HCT116 (cell line): ENCODE data around the gene STIM2. TPM values are rescaled to one million over a fixed set of nuclear protein-coding genes. Genes with fewer than 3 reads are reported as not detected.

ENCODE experiments used
- ATAC-seq: fragments of 200-7000 bp; cut with Tn5 transposase; 2 replicates; pipeline ENCODE4 v1.9.1; 2020; ENCODE audit warnings: mild to moderate bottlenecking, moderate library complexity
- BruUV-seq: library from RNA; stranded (reverse); fragments of 400-500 nt; replicated peaks from 2 replicates; lab custom pipeline; 2021; lab: Mats Ljungman, UMichigan
- CTCF ChIA-PET: fragments of 300-600 bp; sonication (Branson Sonifier 250); formaldehyde crosslinking; loops from one replicate; lab custom pipeline; 2021; ENCODE audit warnings: antibody characterized with exemption; lab: Charles Lee
- POLR2A ChIA-PET: fragments of 300-600, 350-600 bp; sonication (Branson Sonifier 250); formaldehyde crosslinking; loops from one replicate; lab custom pipeline; 2021; ENCODE audit warnings: antibody characterized with exemption; lab: Charles Lee
- RAD21 ChIA-PET, 2 experiments: fragments of 300-600 bp; sonication (Branson Sonifier 250); formaldehyde crosslinking; loops; one replicate each; lab custom pipeline; 2023; ENCODE audit warnings: low total read pairs in 2 of 2; ENCODE audit not compliant: uncharacterized antibody in 2 of 2, unreplicated experiment in 2 of 2, low non-redundant PET in 1 of 2; lab: Charles Lee
- DNase-seq: peaks from one replicate; pipeline ENCODE4 v3.0.0-alpha.2; 2010; ENCODE audit warnings: low read depth, low spot score
- H2AFZ ChIP-seq: fragments of 200-600 bp; shearing (Covaris generic), sonication (generic); 2 replicates; pipeline ENCODE4 v1.6.1; 2017; ENCODE audit warnings: low read depth, mixed run types, mixed read lengths, antibody characterized with exemption, low read length; ENCODE audit not compliant: poor library complexity, severe bottlenecking
- H3K27ac ChIP-seq: 2 replicates; pipeline ENCODE4 v1.5.1; 2012; ENCODE audit warnings: low read depth, low read length
- H3K27me3 ChIP-seq: fragments of 200-600 bp; sonication (generic); 2 replicates; pipeline ENCODE4 v1.6.1; 2016; ENCODE audit warnings: mixed run types, low read length, mixed read lengths; ENCODE audit not compliant: insufficient read depth
- H3K36me3 ChIP-seq, 2 experiments: fragments of 200-500 bp in 1 of 2; fragments of 200-600 bp in 1 of 2; sonication (Bioruptor generic) in 1 of 2; sonication (generic) in 1 of 2; 2 replicates each; pipeline versions ENCODE4 v1.5.1 to v1.6.1; 2014 to 2016; ENCODE audit warnings: low read length in 2 of 2, inconsistent platforms in 1 of 2, mixed read lengths in 1 of 2, mixed run types in 1 of 2; ENCODE audit not compliant: insufficient read depth in 2 of 2, control insufficient read depth in 1 of 2
- H3K4me1 ChIP-seq, 2 experiments: fragments of 200-600 bp in 1 of 2; sonication (generic) in 1 of 2; 2 replicates each; pipeline versions ENCODE4 v1.5.1 to v1.6.1; 2012 to 2017; ENCODE audit warnings: low read length in 2 of 2, inconsistent platforms in 1 of 2, mild to moderate bottlenecking in 1 of 2, mixed read lengths in 1 of 2, mixed run types in 1 of 2, moderate library complexity in 1 of 2; ENCODE audit not compliant: insufficient read depth in 2 of 2, control insufficient read depth in 1 of 2
- H3K4me2 ChIP-seq: fragments of 200-600 bp; sonication (generic); 2 replicates; pipeline ENCODE4 v1.6.1; 2017; ENCODE audit warnings: mixed run types, low read length, mixed read lengths
- H3K4me3 ChIP-seq, 2 experiments: fragments of 200-600 bp in 1 of 2; sonication (generic) in 1 of 2; replicated peaks in 1 of 2; 2 replicates each; pipeline ENCODE4 v1.5.1; 2011 to 2016; ENCODE audit warnings: low read length in 2 of 2, control low read depth in 1 of 2, low read depth in 1 of 2, mild to moderate bottlenecking in 1 of 2, mixed read lengths in 1 of 2, mixed run types in 1 of 2
- H3K79me2 ChIP-seq: fragments of 200-600 bp; sonication (generic); 2 replicates; pipeline ENCODE4 v1.6.1; 2017; ENCODE audit warnings: mild to moderate bottlenecking, mixed run types, low read length, moderate library complexity, mixed read lengths; ENCODE audit not compliant: insufficient read depth
- H3K9ac ChIP-seq: fragments of 200-600 bp; sonication (generic); 2 replicates; pipeline ENCODE4 v1.6.1; 2016; ENCODE audit warnings: low read length, mixed read lengths
- H3K9me2 ChIP-seq: fragments of 200-600 bp; sonication (generic), shearing (Covaris generic); 2 replicates; pipeline ENCODE4 v1.6.1; 2017; ENCODE audit warnings: mixed run types, mild to moderate bottlenecking, moderate library complexity; ENCODE audit not compliant: insufficient read depth
- H3K9me3 ChIP-seq, 2 experiments: fragments of 200-500 bp in 1 of 2; fragments of 200-600 bp in 1 of 2; sonication (Bioruptor generic) in 1 of 2; sonication (generic) in 1 of 2; 2 replicates each; pipeline ENCODE4 v1.6.1; 2014 to 2017; ENCODE audit warnings: low read length in 2 of 2, mixed read lengths in 2 of 2, inconsistent platforms in 1 of 2, low read depth in 1 of 2, mild to moderate bottlenecking in 1 of 2, mixed run types in 1 of 2, moderate library complexity in 1 of 2; ENCODE audit not compliant: control insufficient read depth in 1 of 2, insufficient read depth in 1 of 2
- H4K20me1 ChIP-seq: fragments of 200-600 bp; sonication (generic), shearing (Covaris generic); 2 replicates; pipeline ENCODE4 v1.6.1; 2017; ENCODE audit warnings: mixed run types, mild to moderate bottlenecking, moderate library complexity; ENCODE audit not compliant: insufficient read depth
- CBX3 ChIP-seq: IDR thresholded peaks from 2 replicates; pipeline ENCODE4 v1.6.1; 2012; ENCODE audit warnings: low read depth
- CEBPB ChIP-seq: IDR thresholded peaks from 2 replicates; pipeline ENCODE4 v1.6.1; 2012; ENCODE audit warnings: low read depth
- EGR1 ChIP-seq: IDR thresholded peaks from 2 replicates; pipeline ENCODE4 v1.6.1; 2012; ENCODE audit warnings: low read depth
- POLR2AphosphoS5 ChIP-seq: IDR thresholded peaks from 2 replicates; pipeline ENCODE4 v1.6.1; 2011; ENCODE audit warnings: mild to moderate bottlenecking, low read depth, low read length, moderate library complexity
- RAD21 ChIP-seq: IDR thresholded peaks from 2 replicates; pipeline ENCODE4 v1.6.1; 2012; ENCODE audit warnings: low read depth, mild to moderate bottlenecking
- SP1 ChIP-seq: IDR thresholded peaks from 2 replicates; pipeline ENCODE4 v1.6.1; 2012; ENCODE audit warnings: low read depth
- SRF ChIP-seq: IDR thresholded peaks from 2 replicates; pipeline ENCODE4 v1.6.1; 2012; ENCODE audit warnings: low read depth
- intact Hi-C: fragments of 100-400 bp; cut with micrococcal nuclease; formaldehyde crosslinking; loops from 2 replicates; pipeline ENCODE4 v1.10.0; 2022
- total RNA-seq: library from RNA; stranded (reverse); gene quantifications from one replicate; pipeline ENCODE4 v1.2.1, GENCODE V29; 2021; ENCODE audit not compliant: unreplicated experiment
- TF ChIP-seq, protein P1 (sequence below): IDR thresholded peaks from 2 replicates; pipeline ENCODE4 v1.6.1; 2012
- TF ChIP-seq, protein P2 (sequence below), 3 experiments: fragments of 200-600 bp in 1 of 3; sonication (generic) in 1 of 3; IDR thresholded peaks in 2 of 3; conservative IDR thresholded peaks in 1 of 3; 2 replicates each; pipeline ENCODE4 v1.5.1; 2012 to 2017; ENCODE audit warnings: low read depth in 2 of 3, low read length in 2 of 3, antibody characterized with exemption in 1 of 3, borderline replicate concordance in 1 of 3, control low read depth in 1 of 3, mild to moderate bottlenecking in 1 of 3, mixed read lengths in 1 of 3, mixed run types in 1 of 3, moderate library complexity in 1 of 3; ENCODE audit not compliant: insufficient read depth in 1 of 3

Gene STIM2
- total RNA-seq, 1 experiment from 2014 or later, result 65.9 TPM

DNA sequence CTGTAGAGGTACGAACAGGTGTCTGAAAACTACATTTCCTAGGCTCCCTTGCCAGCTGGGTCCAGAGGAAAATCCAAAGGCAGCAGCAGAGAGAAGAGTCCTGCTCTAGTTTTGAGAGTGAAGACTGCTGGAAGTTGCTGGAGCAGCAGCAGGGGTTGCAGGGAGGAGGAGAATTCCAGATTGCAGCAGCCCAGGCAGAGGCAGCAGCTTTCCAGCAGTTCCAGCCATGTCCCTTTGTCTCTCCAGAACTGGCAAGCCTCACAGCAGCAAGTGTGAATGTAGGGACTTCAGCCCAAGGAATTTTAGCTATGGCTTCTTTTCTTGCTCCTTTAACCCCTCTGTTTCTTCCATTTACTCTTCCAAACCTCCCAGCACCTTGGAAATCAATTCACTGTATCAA is 24.1 kb upstream of the STIM2 start:
- H2AFZ ChIP-seq, result no peak overlapping the region
- ATAC-seq, result no peak

More for the DNA sequence above, 24.1 kb upstream of the STIM2 start:
- ChIA-PET POLR2A (no interaction called here), CTCF (no interaction called here), RAD21 (interaction anchor here in 1 of 2 experiments (0.7 kb wide), 1 partner anchor 23 kb away, joined by 3 read pairs; no protein-coding TSS in a partner anchor)
- no peaks in the 10 kb centered on the region for H3K27me3 ChIP-seq
- no peaks in the 10 kb centered on the region for H3K36me3 ChIP-seq
- intact Hi-C loops, result no loop called here
- H3K9me3 ChIP-seq, result no peaks in the 10 kb centered on the region
- no peak overlapping the region for H3K4me2 ChIP-seq
- TF ChIP-seq SP1 (no peak), SRF (no peak), CBX3 (no peak), POLR2AphosphoS5 (no peak), CEBPB (no peak), RAD21 (no peak), EGR1 (no peak)
- TF ChIP-seq, protein P1, sequence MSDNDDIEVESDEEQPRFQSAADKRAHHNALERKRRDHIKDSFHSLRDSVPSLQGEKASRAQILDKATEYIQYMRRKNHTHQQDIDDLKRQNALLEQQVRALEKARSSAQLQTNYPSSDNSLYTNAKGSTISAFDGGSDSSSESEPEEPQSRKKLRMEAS, result no peak
- TF ChIP-seq, protein P2, sequence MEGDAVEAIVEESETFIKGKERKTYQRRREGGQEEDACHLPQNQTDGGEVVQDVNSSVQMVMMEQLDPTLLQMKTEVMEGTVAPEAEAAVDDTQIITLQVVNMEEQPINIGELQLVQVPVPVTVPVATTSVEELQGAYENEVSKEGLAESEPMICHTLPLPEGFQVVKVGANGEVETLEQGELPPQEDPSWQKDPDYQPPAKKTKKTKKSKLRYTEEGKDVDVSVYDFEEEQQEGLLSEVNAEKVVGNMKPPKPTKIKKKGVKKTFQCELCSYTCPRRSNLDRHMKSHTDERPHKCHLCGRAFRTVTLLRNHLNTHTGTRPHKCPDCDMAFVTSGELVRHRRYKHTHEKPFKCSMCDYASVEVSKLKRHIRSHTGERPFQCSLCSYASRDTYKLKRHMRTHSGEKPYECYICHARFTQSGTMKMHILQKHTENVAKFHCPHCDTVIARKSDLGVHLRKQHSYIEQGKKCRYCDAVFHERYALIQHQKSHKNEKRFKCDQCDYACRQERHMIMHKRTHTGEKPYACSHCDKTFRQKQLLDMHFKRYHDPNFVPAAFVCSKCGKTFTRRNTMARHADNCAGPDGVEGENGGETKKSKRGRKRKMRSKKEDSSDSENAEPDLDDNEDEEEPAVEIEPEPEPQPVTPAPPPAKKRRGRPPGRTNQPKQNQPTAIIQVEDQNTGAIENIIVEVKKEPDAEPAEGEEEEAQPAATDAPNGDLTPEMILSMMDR (IDR thresholded peaks at IDR 0.05 in 2 of 3, conservative IDR thresholded peaks at IDR 0.05 in 1 of 3; ENCODE audit: borderline replicate concordance in 1 of 3, insufficient read depth in 1 of 3, low read depth in 2 of 3, low read length in 2 of 3), result no peak
- H3K4me3 ChIP-seq, result no peak overlapping the region
- H3K4me1 ChIP-seq, result peaks cover 0 to 3% of the 10 kb centered on the region in 2 experiments; a peak in 1 of 4 replicates
- no peak overlapping the region for H3K9ac ChIP-seq
- no peaks in the 10 kb centered on the region for H3K79me2 ChIP-seq
- DNase-seq, result no peak
- H3K9me2 ChIP-seq, result no peaks in the 10 kb centered on the region
- no peaks in the 10 kb centered on the region for H4K20me1 ChIP-seq
- BruUV-seq, result no TSS peak
- H3K27ac ChIP-seq, result no peak overlapping the region
